GM12801 (cell line): ENCODE data around the gene DSCAML1.

Experiments used
- TF ChIP-seq, protein P1 (sequence below): IDR thresholded peaks from one replicate; pipeline ENCODE4 v1.5.1; 2011; ENCODE audit warnings: control low read depth; ENCODE audit not compliant: insufficient read length; ENCODE audit errors: extremely low read depth

The DSCAML1 gene

DNA sequence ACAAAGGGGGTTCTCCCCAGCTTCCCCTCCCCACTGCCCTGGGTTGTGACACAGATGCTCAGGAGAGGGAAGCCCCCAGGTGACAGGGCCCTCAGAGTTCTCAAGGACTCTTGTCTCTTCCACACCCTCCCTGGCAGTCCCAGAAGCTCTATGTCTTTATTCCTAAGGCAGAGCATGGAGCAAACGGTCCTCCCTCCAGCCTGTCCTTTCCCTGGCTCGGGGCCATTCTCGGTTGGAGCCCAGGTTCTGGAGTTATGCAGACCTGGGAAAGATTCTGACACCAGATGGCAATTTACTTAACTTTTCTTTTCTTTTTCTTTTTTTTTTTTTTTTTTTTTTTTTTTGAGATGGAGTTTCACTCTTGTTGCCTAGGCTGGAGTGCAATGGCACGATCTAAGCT is 282.8 kb downstream of the DSCAML1 start:
- TF ChIP-seq, protein P1, sequence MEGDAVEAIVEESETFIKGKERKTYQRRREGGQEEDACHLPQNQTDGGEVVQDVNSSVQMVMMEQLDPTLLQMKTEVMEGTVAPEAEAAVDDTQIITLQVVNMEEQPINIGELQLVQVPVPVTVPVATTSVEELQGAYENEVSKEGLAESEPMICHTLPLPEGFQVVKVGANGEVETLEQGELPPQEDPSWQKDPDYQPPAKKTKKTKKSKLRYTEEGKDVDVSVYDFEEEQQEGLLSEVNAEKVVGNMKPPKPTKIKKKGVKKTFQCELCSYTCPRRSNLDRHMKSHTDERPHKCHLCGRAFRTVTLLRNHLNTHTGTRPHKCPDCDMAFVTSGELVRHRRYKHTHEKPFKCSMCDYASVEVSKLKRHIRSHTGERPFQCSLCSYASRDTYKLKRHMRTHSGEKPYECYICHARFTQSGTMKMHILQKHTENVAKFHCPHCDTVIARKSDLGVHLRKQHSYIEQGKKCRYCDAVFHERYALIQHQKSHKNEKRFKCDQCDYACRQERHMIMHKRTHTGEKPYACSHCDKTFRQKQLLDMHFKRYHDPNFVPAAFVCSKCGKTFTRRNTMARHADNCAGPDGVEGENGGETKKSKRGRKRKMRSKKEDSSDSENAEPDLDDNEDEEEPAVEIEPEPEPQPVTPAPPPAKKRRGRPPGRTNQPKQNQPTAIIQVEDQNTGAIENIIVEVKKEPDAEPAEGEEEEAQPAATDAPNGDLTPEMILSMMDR, result no peak

DNA sequence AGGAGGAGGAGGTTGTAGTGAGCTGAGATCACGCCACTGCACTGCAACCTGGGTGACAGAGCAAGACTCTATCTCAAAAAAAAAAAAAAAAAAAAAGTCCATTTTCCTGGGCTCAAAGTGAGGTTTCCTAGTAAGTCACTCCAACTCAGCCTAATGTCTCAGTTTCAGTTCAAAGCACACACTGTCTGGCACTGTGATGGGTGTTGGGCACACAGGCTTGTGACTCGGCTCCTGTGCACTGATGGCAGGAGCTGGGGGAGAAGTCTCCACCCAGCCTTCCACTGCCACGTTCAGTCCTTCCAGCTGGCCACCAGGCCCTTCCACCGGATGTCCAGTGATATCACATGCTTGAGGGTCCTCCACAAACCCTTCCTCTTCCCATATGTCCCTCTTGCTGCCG is 283.4 kb downstream of the DSCAML1 start:
- TF ChIP-seq, protein P1, result no peak

DNA sequence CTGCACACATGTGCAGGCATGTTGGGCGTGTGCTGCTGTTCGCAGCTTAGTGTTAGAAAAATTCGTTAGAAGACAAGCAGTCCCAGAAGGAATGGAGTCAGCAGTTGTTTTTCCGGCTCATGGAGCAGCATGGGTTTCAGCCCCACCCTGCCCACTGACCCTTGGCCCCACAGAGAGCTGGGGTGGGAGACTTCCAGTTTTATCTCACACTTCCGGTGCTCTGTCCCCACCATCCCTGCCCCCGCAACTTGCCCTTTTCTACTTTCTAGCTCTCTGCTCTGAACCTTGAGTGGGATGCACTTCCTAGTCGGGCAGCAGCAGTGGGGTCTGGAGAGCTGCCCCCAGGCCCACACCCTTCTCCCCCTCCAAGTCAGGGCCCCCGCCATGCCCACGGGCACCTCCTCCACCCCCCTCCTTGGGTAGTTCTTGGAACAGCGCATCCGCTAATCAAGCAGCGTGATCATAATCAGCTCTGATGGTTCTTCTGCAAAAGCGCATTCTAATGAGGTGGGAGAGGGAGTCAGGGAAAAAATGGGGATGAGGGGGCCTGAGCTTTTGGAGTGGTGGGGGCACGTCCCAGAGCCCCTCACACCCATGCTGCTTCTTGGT is 285.0 kb downstream of the DSCAML1 start:
- TF ChIP-seq, protein P1, result no peak

DNA sequence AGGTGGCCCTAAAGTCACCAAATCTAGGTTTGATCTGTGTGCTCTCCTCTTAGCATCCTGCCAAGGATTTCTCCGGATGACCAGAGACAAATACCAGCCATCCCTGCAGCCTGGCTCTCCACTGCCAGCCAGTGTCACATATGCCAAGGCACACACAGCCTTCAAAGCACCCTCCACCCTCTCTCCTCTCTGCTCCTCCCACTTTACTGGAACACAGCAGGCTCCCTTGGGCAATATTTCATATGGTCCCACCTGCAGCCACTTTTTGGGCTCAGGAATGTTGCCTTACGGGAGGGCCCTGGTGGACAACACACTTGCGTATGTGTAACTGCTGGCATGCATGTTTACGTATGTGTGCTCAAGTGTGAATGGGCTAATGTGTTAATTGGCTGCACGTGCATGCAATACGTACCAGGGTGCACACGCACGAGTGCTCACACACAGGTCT is 285.5 kb downstream of the DSCAML1 start:
- TF ChIP-seq, protein P1, result no peak

DNA sequence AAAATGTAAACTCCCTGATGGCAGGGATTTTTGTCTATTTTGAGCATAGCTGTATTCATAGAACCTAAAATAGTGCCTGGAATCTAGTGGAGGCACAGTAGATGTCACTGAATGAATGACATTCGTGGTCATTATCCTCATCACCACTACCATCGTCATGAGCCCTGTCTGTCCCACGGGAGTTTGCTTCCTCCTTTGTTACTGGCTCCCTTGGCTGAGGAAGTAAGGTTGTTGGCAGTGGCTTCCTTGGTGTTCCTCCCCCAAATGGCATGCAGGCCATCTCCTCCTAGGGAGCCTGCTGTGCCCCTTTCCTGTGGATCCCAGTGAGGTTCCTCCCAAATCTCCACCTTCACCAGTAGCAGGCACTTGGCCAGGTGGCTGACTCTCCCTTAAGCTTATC is 286.4 kb downstream of the DSCAML1 start:
- TF ChIP-seq, protein P1, result no peak

DNA sequence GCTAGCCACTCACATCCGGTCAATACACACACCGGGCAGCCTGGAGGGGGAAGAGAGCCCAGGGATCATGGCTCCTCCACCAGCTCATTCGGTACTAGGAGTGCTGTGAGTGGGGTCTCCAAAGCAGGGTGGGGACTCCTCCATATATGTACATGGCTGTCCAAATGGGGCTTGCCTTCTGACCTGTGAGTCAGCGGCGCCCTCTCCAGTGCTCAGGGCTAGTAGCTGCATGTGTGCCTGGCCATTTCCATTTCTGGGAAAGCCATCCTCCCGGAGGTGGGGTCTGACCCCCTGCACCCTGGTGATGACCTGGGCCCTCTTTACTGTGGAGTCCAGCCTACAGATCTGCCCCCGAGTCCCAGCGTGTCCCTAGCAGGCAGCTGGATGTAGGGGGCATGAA is 287.5 kb downstream of the DSCAML1 start:
- TF ChIP-seq, protein P1, result no peak

DNA sequence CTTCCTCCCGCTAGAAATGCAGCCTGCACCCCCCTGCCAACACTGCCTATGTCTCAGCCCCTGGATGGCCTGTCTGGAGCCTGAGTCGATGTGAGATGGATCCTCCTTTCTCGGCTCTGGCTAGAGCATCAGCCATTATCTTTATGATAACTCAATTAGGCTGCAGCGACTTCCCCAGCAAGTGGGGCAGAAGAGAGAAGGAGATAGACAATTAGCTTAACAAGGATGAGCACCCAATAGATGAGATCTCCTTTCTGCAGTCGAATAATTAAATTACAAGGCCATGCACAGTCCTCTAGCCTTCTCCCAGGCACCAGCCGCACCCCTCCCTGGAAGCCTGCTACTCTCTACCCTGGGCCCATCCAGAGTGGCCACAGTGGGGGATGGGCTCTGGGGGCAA is 290.0 kb downstream of the DSCAML1 start:
- TF ChIP-seq, protein P1, result no peak
